IMR-90 (cell line): ENCODE results near the gene FARP1. TPM values are rescaled to one million over a fixed set of nuclear protein-coding genes. Genes with fewer than 3 reads are reported as not detected.

Source experiments
- ATAC-seq: fragments of 200-7000 bp; cut with Tn5 transposase; 2 replicates; pipeline ENCODE4 v1.9.1; 2020; ENCODE audit warnings: low read depth, mild to moderate bottlenecking, moderate library complexity
- BruUV-seq: library from RNA; stranded (reverse); fragments of 400-500 nt; replicated peaks from 2 replicates; lab custom pipeline; 2021; lab: Mats Ljungman, UMichigan
- CTCF ChIA-PET: fragments of 300-600 bp; formaldehyde crosslinking; extraction: SDS; loops from one replicate; lab custom pipeline; 2021; ENCODE audit warnings: antibody characterized with exemption; lab: Yijun Ruan, JAX
- POLR2A ChIA-PET: fragments of 300-600 bp; sonication (Branson Sonifier 250); formaldehyde crosslinking; loops from one replicate; lab custom pipeline; 2022; ENCODE audit warnings: antibody characterized with exemption; ENCODE audit not compliant: unreplicated experiment; lab: Charles Lee
- DNase-seq: peaks from one replicate; pipeline ENCODE4 v3.0.0; 2013
- H2AFZ ChIP-seq: replicated peaks from 2 replicates; pipeline ENCODE3; 2013; ENCODE audit warnings: low read length, mild to moderate bottlenecking; ENCODE audit not compliant: poor library complexity
- H2AK5ac ChIP-seq: 2 replicates; pipeline ENCODE4 v1.6.1; 2013; ENCODE audit warnings: low read depth, low read length, inconsistent platforms
- H2AK9ac ChIP-seq: replicated peaks from 2 replicates; pipeline ENCODE3; 2013; ENCODE audit warnings: mild to moderate bottlenecking, low read depth, low read length, moderate library complexity; ENCODE audit not compliant: poor library complexity
- H2BK120ac ChIP-seq: 2 replicates; pipeline ENCODE4 v1.6.1; 2013; ENCODE audit warnings: low read depth, low read length, inconsistent platforms
- H2BK15ac ChIP-seq: 3 replicates; pipeline ENCODE4 v1.6.1; 2013; ENCODE audit warnings: low read depth, low read length, inconsistent platforms
- H2BK20ac ChIP-seq: 2 replicates; pipeline ENCODE4 v1.6.1; 2013; ENCODE audit warnings: low read depth, mild to moderate bottlenecking, inconsistent platforms, low read length, moderate library complexity
- H2BK5ac ChIP-seq: 2 replicates; pipeline ENCODE4 v1.6.1; 2013; ENCODE audit warnings: mild to moderate bottlenecking, low read depth, low read length, inconsistent platforms; ENCODE audit not compliant: poor library complexity, severe bottlenecking
- H3K14ac ChIP-seq: replicated peaks from 2 replicates; pipeline ENCODE4 v1.6.1; 2013; ENCODE audit warnings: low read depth, low read length, inconsistent platforms
- H3K18ac ChIP-seq: 2 replicates; pipeline ENCODE4 v1.6.1; 2013; ENCODE audit warnings: low read depth, low read length, control low read depth
- H3K23ac ChIP-seq: 2 replicates; pipeline ENCODE4 v1.6.1; 2013; ENCODE audit warnings: low read depth, low read length, inconsistent platforms
- H3K27ac ChIP-seq: 2 replicates; pipeline ENCODE4 v1.5.1; 2013; ENCODE audit warnings: mild to moderate bottlenecking, control low read depth, low read length; ENCODE audit not compliant: insufficient read depth
- H3K27me3 ChIP-seq: 2 replicates; pipeline ENCODE4 v1.6.1; 2013; ENCODE audit warnings: low read length; ENCODE audit not compliant: control insufficient read depth, insufficient read depth
- H3K36me3 ChIP-seq: 2 replicates; pipeline ENCODE4 v1.6.1; 2013; ENCODE audit warnings: low read length, mixed read lengths; ENCODE audit not compliant: control insufficient read depth, insufficient read depth
- H3K4ac ChIP-seq: 2 replicates; pipeline ENCODE4 v1.6.1; 2013; ENCODE audit warnings: low read depth, low read length, inconsistent platforms
- H3K4me1 ChIP-seq: 2 replicates; pipeline ENCODE4 v1.6.1; 2013; ENCODE audit warnings: low read length, mixed read lengths; ENCODE audit not compliant: control insufficient read depth, insufficient read depth
- H3K4me2 ChIP-seq: 2 replicates; pipeline ENCODE4 v1.6.1; 2013; ENCODE audit warnings: low read depth, mild to moderate bottlenecking, control low read depth, low read length, moderate library complexity
- H3K4me3 ChIP-seq: 2 replicates; pipeline ENCODE4 v1.5.1; 2013; ENCODE audit warnings: low read depth, mild to moderate bottlenecking, control low read depth, low read length, moderate library complexity; ENCODE audit not compliant: insufficient read depth
- H3K56ac ChIP-seq: 2 replicates; pipeline ENCODE4 v1.6.1; 2013; ENCODE audit warnings: low read length, inconsistent platforms; ENCODE audit not compliant: insufficient read depth; ENCODE audit errors: extremely low read depth
- H3K79me1 ChIP-seq, 2 experiments: 2 replicates each; pipeline ENCODE4 v1.6.1; 2013; ENCODE audit warnings: low read length in 2 of 2, inconsistent platforms in 1 of 2, low read depth in 1 of 2
- H3K9ac ChIP-seq: 2 replicates; pipeline ENCODE4 v1.6.1; 2013; ENCODE audit warnings: low read depth, low read length, control low read depth
- H3K9me1 ChIP-seq: 2 replicates; pipeline ENCODE4 v1.6.1; 2013; ENCODE audit warnings: low read length, inconsistent platforms; ENCODE audit not compliant: insufficient read depth
- H3K9me3 ChIP-seq: 2 replicates; pipeline ENCODE4 v1.6.1; 2013; ENCODE audit warnings: low read length; ENCODE audit not compliant: control insufficient read depth, insufficient read depth
- H4K20me1 ChIP-seq: 2 replicates; pipeline ENCODE4 v1.6.1; 2013; ENCODE audit warnings: low read length, inconsistent platforms; ENCODE audit not compliant: insufficient read depth
- H4K5ac ChIP-seq: 2 replicates; pipeline ENCODE4 v1.6.1; 2013; ENCODE audit warnings: mild to moderate bottlenecking, low read depth, low read length, control low read depth
- H4K8ac ChIP-seq, 2 experiments: 2 replicates each; pipeline ENCODE4 v1.6.1; 2013; ENCODE audit warnings: low read depth in 2 of 2, low read length in 2 of 2, control low read depth in 1 of 2, inconsistent platforms in 1 of 2
- H4K91ac ChIP-seq: 2 replicates; pipeline ENCODE4 v1.6.1; 2013; ENCODE audit warnings: low read depth, low read length, inconsistent platforms; ENCODE audit not compliant: insufficient read depth
- CEBPB ChIP-seq: IDR thresholded peaks from 2 replicates; pipeline ENCODE4 v1.6.1; 2012; ENCODE audit warnings: low read depth, low read length, improper control_type of control experiment
- CHD1 ChIP-seq: IDR thresholded peaks from 2 replicates; pipeline ENCODE4 v1.6.1; 2012; ENCODE audit warnings: low read depth, low read length, improper control_type of control experiment
- FOS ChIP-seq: fragments of 150-350 bp; IDR thresholded peaks from 2 replicates; pipeline ENCODE4 v1.6.1; 2016; ENCODE audit warnings: low read depth, low read length
- MAFK ChIP-seq: IDR thresholded peaks from 2 replicates; pipeline ENCODE4 v1.6.1; 2012; ENCODE audit warnings: low read depth, low read length, improper control_type of control experiment
- MAZ ChIP-seq: IDR thresholded peaks from 2 replicates; pipeline ENCODE4 v1.6.1; 2012; ENCODE audit warnings: low read depth, mild to moderate bottlenecking, low read length, improper control_type of control experiment, moderate library complexity, borderline replicate concordance
- MXI1 ChIP-seq: IDR thresholded peaks from 2 replicates; pipeline ENCODE4 v1.6.1; 2012; ENCODE audit warnings: low read depth, mild to moderate bottlenecking, low read length, moderate library complexity, borderline replicate concordance
- RCOR1 ChIP-seq: IDR thresholded peaks from 2 replicates; pipeline ENCODE4 v1.6.1; 2012; ENCODE audit warnings: mild to moderate bottlenecking, low read length, improper control_type of control experiment; ENCODE audit not compliant: insufficient replicate concordance
- RFX5 ChIP-seq: IDR thresholded peaks from 2 replicates; pipeline ENCODE4 v1.8.0; 2012; ENCODE audit warnings: low read depth, mild to moderate bottlenecking, low read length, moderate library complexity
- SMC3 ChIP-seq: fragments of 150-350 bp; IDR thresholded peaks from 2 replicates; pipeline ENCODE4 v1.6.1; 2016; ENCODE audit warnings: low read depth, mild to moderate bottlenecking, antibody characterized with exemption, low read length, moderate library complexity
- WGBS, 2 experiments: methylation state at CpG; one replicate each; pipeline versions ENCODE4 v1.1.5 to v1.1.7; 2013; ENCODE audit warnings: missing lambda C conversion rate in 2 of 2; ENCODE audit not compliant: insufficient read length in 1 of 2; ENCODE audit errors: extremely low coverage in 2 of 2; 5-methylcytosine and 5-hydroxymethylcytosine counted together
- dilution Hi-C: fragments of 300-500 bp; cut with HindIII; formaldehyde crosslinking; loops from one replicate; pipeline ENCODE4 v1.14.3; 2018; ENCODE audit warnings: low sequenced_read_pairs; ENCODE audit not compliant: unreplicated experiment
- in situ Hi-C: fragments of 300-500 bp; cut with MboI; formaldehyde crosslinking; loops from 3 replicates; pipeline ENCODE4 v1.14.3; 2019; ENCODE audit warnings: low sequenced_read_pairs, inconsistent platforms, mixed read lengths
- intact Hi-C: fragments of 100-400 bp; cut with micrococcal nuclease; formaldehyde crosslinking; loops from 2 replicates; pipeline ENCODE4 v1.10.0; 2022
- polyA plus RNA-seq, 3 experiments: library from polyadenylated mRNA; depleted of rRNA; stranded (reverse); fragments of >200 nt; gene quantifications; 2 replicates each; pipeline ENCODE4 v1.2.3, GENCODE V29; 2012; ENCODE audit warnings: low replicate concordance in 1 of 3
- total RNA-seq: library from RNA; depleted of rRNA; stranded (reverse); fragments of >200 nt; gene quantifications from 2 replicates; pipeline ENCODE4 v1.2.3, GENCODE V29; 2012
- TF ChIP-seq, protein P1 (sequence below): fragments of 150-350 bp; IDR thresholded peaks from 2 replicates; pipeline ENCODE4 v1.6.1; 2016; ENCODE audit warnings: low read depth, mild to moderate bottlenecking, low read length, moderate library complexity, borderline replicate concordance
- TF ChIP-seq, protein P2 (sequence below): conservative IDR thresholded peaks from 2 replicates; pipeline ENCODE4 v1.5.1; 2012; ENCODE audit warnings: mild to moderate bottlenecking, low read depth, low read length, improper control_type of control experiment
- TF ChIP-seq, protein P3 (sequence below): fragments of 150-350 bp; IDR thresholded peaks from 2 replicates; pipeline ENCODE4 v1.6.1; 2017; ENCODE audit warnings: mild to moderate bottlenecking, antibody characterized with exemption, low read length, low read depth

Gene FARP1
- total and polyA plus RNA-seq, 2 of the 4 experiments (the other 2 are of a cell fraction) = 39.6 to 57.0 TPM

DNA sequence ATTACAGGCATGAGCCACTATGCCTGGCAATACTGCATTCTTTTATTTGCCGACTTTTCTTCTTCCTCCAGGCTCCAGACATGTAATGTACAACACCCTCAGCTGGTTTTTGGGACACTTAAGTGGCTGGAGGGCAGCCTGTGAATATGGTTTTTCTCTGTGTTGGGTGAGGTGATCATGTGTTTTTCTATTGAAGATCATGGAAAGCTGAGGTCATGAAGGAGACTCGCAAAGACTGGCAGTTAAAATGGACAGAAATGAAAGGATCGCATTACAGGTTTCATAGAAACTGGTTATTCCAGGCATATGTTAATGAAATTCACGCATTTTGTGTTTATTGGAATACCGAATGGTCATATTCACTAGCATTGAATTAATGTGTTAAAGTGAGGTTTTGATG, 119.4 kb downstream of the FARP1 start (continued):
- TF ChIP-seq, protein P1, sequence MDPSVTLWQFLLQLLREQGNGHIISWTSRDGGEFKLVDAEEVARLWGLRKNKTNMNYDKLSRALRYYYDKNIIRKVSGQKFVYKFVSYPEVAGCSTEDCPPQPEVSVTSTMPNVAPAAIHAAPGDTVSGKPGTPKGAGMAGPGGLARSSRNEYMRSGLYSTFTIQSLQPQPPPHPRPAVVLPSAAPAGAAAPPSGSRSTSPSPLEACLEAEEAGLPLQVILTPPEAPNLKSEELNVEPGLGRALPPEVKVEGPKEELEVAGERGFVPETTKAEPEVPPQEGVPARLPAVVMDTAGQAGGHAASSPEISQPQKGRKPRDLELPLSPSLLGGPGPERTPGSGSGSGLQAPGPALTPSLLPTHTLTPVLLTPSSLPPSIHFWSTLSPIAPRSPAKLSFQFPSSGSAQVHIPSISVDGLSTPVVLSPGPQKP = no peak
- TF ChIP-seq SMC3 (no peak), MAZ (no peak)

DNA sequence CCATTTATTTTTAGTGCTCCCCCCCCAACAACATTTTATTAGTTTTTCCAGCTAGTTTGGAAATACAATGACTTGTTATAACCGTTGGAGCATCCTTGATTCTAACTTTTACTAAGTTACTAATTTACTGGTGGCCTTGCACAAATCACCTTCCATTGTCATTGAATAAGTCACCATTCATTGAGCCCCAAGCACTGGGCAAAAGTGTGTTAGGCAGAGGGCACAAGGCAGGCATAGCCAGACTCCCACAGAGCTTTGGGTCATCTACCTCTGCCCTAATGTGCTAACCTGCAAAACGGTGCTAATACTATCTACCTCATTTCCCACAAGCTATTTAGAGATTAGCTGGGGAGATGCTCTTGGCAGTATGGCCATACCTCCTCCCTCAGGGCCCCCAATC, 120.9 kb downstream of the FARP1 start:
- dilution Hi-C loops (no loop called here), in situ Hi-C loops (no loop called here), intact Hi-C loops (no loop called here)
- no peak overlapping the region for H3K23ac ChIP-seq
- no peak overlapping the region for H3K4me3 ChIP-seq
- H3K79me1 ChIP-seq = peaks cover 48 to 87% of the 10 kb centered on the region in 2 experiments
- no CpG with 5 or more reads among the region's 2 CpGs for WGBS, 2 experiments
- no peak overlapping the region for H4K8ac ChIP-seq
- H3K14ac ChIP-seq = no peak overlapping the region
- H3K4me1 ChIP-seq = peaks cover 27% of the 10 kb centered on the region
- H3K27me3 ChIP-seq = no peaks in the 10 kb centered on the region
- H3K36me3 ChIP-seq = peaks cover 2% of the 10 kb centered on the region; the same call in 1 of the 2 replicates
- ChIA-PET POLR2A (no interaction called here), CTCF (no interaction called here)
- no peak overlapping the region for H3K56ac ChIP-seq
- peak overlapping the region; percentile 37; the same call in 1 of the 2 replicates for H2BK120ac ChIP-seq
- H2AK5ac ChIP-seq = no peak overlapping the region
- no peak overlapping the region for H2AFZ ChIP-seq
- no peak overlapping the region for H3K27ac ChIP-seq
- H2BK5ac ChIP-seq = no peak overlapping the region
- no peak overlapping the region for H4K91ac ChIP-seq
- BruUV-seq = no TSS peak
- H4K5ac ChIP-seq = no peak overlapping the region
- H3K9me1 ChIP-seq = peaks cover 35% of the 10 kb centered on the region
- H3K4me2 ChIP-seq = no peak overlapping the region
- no peak for DNase-seq
- no peak overlapping the region for H3K9ac ChIP-seq
- H3K4ac ChIP-seq = no peak overlapping the region
- no peak overlapping the region for H2AK9ac ChIP-seq
- peaks cover 53% of the 10 kb centered on the region for H4K20me1 ChIP-seq
- ATAC-seq = no peak
- H3K18ac ChIP-seq = no peak overlapping the region
- H2BK20ac ChIP-seq = no peak overlapping the region
- H2BK15ac ChIP-seq = no peak overlapping the region
- H3K9me3 ChIP-seq = no peaks in the 10 kb centered on the region
- TF ChIP-seq RFX5 (no peak), MAFK (no peak), CHD1 (no peak), MXI1 (no peak), RCOR1 (no peak), CEBPB (no peak), FOS (no peak), MAZ (no peak)
- TF ChIP-seq, protein P2, sequence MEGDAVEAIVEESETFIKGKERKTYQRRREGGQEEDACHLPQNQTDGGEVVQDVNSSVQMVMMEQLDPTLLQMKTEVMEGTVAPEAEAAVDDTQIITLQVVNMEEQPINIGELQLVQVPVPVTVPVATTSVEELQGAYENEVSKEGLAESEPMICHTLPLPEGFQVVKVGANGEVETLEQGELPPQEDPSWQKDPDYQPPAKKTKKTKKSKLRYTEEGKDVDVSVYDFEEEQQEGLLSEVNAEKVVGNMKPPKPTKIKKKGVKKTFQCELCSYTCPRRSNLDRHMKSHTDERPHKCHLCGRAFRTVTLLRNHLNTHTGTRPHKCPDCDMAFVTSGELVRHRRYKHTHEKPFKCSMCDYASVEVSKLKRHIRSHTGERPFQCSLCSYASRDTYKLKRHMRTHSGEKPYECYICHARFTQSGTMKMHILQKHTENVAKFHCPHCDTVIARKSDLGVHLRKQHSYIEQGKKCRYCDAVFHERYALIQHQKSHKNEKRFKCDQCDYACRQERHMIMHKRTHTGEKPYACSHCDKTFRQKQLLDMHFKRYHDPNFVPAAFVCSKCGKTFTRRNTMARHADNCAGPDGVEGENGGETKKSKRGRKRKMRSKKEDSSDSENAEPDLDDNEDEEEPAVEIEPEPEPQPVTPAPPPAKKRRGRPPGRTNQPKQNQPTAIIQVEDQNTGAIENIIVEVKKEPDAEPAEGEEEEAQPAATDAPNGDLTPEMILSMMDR = no peak
- TF ChIP-seq, protein P1 = no peak
- TF ChIP-seq, protein P3, sequence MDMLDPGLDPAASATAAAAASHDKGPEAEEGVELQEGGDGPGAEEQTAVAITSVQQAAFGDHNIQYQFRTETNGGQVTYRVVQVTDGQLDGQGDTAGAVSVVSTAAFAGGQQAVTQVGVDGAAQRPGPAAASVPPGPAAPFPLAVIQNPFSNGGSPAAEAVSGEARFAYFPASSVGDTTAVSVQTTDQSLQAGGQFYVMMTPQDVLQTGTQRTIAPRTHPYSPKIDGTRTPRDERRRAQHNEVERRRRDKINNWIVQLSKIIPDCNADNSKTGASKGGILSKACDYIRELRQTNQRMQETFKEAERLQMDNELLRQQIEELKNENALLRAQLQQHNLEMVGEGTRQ = no peak
